Central memory CD8-positive, alpha-beta T cell (primary cell): ENCODE results near the gene WDFY3.
"Not testable (repeated sequence)": the region's sequence is repeated elsewhere in the genome, so short reads cannot be mapped to it uniquely, and the experiment has no call there.

Experiments used
- ATAC-seq: fragments of 150-1000 bp; cut with Tn5 transposase; replicated peaks from 2 replicates; pipeline ENCODE4 v1.10.0; 2022; ENCODE audit warnings: mild to moderate bottlenecking, moderate FRiP score, moderate number of reproducible peaks; ENCODE audit not compliant: poor library complexity, severe bottlenecking; ENCODE audit errors: extremely low read depth
- DNase-seq, 2 donors: peaks; one replicate each; pipeline ENCODE4 v3.0.0; 2021; ENCODE audit warnings: low spot score in 2 of 2
- H3K27ac Mint-ChIP-seq: one replicate; pipeline ENCODE4 v1.8.0; 2022; ENCODE audit warnings: low read depth, mild to moderate bottlenecking, moderate library complexity, mixed read lengths
- H3K27me3 Mint-ChIP-seq: one replicate; pipeline ENCODE4 v1.8.0; 2022; ENCODE audit warnings: mixed read lengths
- H3K36me3 Mint-ChIP-seq: one replicate; pipeline ENCODE4 v1.8.0; 2022; ENCODE audit warnings: mild to moderate bottlenecking, moderate library complexity, mixed read lengths; ENCODE audit not compliant: insufficient read depth
- H3K4me1 Mint-ChIP-seq: one replicate; pipeline ENCODE4 v1.8.0; 2022; ENCODE audit warnings: mixed read lengths
- H3K4me3 Mint-ChIP-seq: one replicate; pipeline ENCODE4 v1.8.0; 2022; ENCODE audit warnings: mild to moderate bottlenecking, moderate library complexity, mixed read lengths
- H3K9me3 Mint-ChIP-seq: one replicate; pipeline ENCODE4 v1.8.0; 2022; ENCODE audit warnings: mixed read lengths

Gene WDFY3

DNA sequence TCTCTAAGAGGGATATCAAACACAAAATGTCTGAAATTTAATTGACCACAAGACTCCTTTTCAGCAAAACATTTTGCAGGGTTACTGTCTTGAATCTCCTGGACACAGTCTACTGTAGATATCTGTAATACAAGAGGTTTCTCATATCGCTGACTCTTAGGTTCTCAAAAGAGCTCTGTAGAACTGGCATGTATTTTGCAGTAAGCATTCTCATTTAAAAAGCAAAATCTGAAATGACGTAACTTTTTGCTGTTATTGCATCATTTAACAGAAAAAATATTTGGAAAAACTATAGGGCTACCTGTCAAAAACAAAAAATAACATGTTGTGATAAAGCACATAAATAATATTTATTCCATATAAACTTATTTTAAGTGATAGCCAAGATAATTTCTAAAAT is 269.3 kb downstream of the WDFY3 start:
- no peak overlapping the region for H3K4me3 Mint-ChIP-seq
- no peaks in the 10 kb centered on the region for H3K4me1 Mint-ChIP-seq
- peaks cover 5% of the 10 kb centered on the region for H3K36me3 Mint-ChIP-seq
- no peaks in the 10 kb centered on the region for H3K27me3 Mint-ChIP-seq
- no peak for ATAC-seq
- no peak for DNase-seq
- H3K27ac Mint-ChIP-seq, result no peak overlapping the region
- no peaks in the 10 kb centered on the region for H3K9me3 Mint-ChIP-seq

DNA sequence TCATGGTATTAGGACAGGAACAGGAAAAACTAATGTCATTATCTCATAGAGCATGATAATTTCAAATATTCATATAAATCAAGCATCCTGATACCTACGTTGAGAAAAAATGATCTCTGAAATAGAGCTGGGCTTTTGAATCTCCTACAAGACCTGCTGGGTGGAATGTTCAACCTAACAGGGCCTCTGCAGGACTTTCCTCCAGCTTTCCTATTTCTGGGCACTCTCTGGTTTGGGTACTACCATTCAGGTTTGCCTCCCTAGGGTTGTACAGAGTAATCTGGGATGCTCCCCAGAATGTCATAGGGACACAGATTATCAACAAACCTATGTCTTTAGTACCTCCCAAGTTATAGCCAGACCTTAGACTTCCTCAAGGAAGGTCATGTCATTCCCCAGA is 274.7 kb downstream of the WDFY3 start:
- Mint-ChIP-seq H3K9me3 (no peaks in the 10 kb centered on the region), H3K27me3 (no peaks in the 10 kb centered on the region), H3K4me3 (no peak overlapping the region), H3K4me1 (no peaks in the 10 kb centered on the region), H3K36me3 (no peaks in the 10 kb centered on the region), H3K27ac (no peak overlapping the region)
- ATAC-seq (no peak), DNase-seq (no peak)

DNA sequence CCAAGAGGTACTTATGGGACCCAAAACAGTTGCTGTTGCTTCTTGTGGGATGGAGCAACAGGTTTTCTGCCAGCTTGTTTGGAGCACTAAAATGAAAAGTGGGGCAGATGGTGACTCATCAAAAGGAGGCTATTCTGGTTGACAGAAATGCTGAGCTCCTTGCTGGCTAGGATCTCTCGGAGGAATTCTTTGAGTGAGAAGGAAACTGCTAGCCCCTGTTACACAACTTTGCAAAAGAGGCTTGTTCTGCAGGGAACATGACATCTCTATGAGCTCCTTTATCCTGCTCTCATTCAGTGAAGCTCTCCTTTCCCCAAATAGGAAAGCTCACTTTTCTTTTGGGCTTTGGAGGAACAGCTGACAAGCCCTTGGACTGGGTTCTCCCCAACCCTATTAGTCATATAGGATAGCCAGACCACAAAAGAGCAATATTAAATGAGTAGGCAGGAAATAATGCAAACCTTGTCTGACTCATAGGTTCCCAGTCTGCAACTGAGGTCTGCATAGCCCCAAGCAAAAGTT is 275.3 kb downstream of the WDFY3 start:
- ATAC-seq (no peak), DNase-seq (no peak)
- H3K4me3 Mint-ChIP-seq, result no peak overlapping the region
- no peaks in the 10 kb centered on the region for H3K4me1 Mint-ChIP-seq
- H3K27me3 Mint-ChIP-seq, result no peaks in the 10 kb centered on the region
- H3K27ac Mint-ChIP-seq, result no peak overlapping the region
- H3K36me3 Mint-ChIP-seq, result no peaks in the 10 kb centered on the region
- H3K9me3 Mint-ChIP-seq, result no peaks in the 10 kb centered on the region

DNA sequence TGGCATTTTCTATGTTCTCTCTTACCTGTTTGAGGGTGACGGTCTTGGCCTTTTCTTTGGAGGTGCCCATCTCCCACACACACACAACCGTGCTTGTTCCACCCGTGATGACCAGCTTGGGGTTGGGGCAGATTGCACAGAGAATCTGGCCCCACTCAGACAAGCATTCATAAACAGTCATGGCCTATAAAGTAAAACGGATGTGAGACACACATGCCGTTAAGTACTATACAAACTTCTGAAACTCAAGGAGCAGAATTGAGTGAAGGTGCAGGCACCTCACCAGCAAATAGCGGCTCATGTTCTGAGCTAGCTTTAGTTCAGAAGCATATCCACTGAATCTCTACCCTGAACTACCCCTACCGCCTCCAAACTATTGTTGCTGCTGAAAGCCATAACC is 276.0 kb downstream of the WDFY3 start:
- DNase-seq (no peak), ATAC-seq (no peak)
- H3K4me1 Mint-ChIP-seq, result no peaks in the 10 kb centered on the region
- H3K36me3 Mint-ChIP-seq, result no peaks in the 10 kb centered on the region
- H3K4me3 Mint-ChIP-seq, result no peak overlapping the region
- no peaks in the 10 kb centered on the region for H3K27me3 Mint-ChIP-seq
- H3K9me3 Mint-ChIP-seq, result no peaks in the 10 kb centered on the region
- no peak overlapping the region for H3K27ac Mint-ChIP-seq

DNA sequence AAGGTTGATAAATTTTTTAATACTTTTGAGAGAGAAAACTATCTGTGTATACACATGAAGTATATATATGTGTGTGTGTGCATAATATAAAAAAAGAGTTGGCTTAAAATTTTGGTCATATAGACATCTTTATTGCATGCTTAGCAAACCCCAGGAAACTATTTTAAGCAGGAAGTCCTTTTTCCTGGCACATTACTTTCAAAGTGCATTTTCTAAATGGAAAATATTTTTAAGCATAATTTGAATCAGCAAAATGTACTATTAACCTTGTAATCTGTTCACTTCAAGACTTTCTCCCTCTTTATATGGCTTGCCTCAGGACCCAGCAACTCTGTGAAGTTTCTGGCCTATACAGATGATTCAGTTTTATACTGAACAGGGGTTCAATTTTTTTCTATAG is 277.3 kb downstream of the WDFY3 start:
- no peak overlapping the region for H3K27ac Mint-ChIP-seq
- no peaks in the 10 kb centered on the region for H3K9me3 Mint-ChIP-seq
- no peak for DNase-seq
- no peak overlapping the region for H3K4me3 Mint-ChIP-seq
- H3K4me1 Mint-ChIP-seq, result no peaks in the 10 kb centered on the region
- no peak for ATAC-seq
- no peaks in the 10 kb centered on the region for H3K27me3 Mint-ChIP-seq
- no peaks in the 10 kb centered on the region for H3K36me3 Mint-ChIP-seq

DNA sequence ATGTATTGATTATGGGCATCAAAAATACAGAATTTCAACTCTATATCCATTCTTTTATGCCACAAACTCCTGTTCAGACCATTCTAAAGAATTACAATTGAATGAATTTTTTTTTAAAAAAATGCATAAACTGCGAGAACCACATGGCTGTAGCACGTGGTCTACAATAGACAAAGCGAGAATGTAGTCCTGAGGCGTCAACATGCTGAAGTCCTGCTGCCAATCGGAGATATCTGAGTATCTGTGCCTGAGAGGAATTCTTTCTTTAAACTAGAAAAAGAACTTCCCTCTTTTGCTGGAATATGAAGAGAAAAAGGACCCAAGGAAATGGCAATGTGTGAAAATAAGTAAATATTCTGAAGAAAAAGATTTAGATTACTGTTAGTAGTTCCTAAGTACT is 277.9 kb downstream of the WDFY3 start:
- H3K27me3 Mint-ChIP-seq, result no peaks in the 10 kb centered on the region
- H3K4me1 Mint-ChIP-seq, result no peaks in the 10 kb centered on the region
- DNase-seq (no peak), ATAC-seq (no peak)
- no peaks in the 10 kb centered on the region for H3K9me3 Mint-ChIP-seq
- H3K4me3 Mint-ChIP-seq, result no peak overlapping the region
- no peaks in the 10 kb centered on the region for H3K36me3 Mint-ChIP-seq
- H3K27ac Mint-ChIP-seq, result no peak overlapping the region

DNA sequence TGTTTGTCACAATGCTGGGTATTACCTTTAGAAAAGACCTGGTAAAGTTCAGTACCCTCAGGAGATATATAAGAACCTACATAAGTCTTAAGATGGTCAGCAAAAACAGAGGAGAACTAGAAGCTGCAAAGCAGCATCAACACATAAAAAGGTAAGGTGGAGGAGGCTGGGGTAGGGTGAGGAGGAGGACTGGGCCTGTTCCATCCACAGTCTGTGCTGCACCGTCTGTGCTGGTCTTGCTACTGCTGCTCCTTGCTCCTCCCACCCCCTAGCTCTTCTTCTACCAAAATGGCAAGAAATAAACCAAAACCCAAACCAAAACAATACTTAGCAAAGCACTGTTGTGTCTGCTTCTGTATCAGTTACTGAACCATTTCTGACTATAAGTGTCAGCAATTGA is 281.4 kb downstream of the WDFY3 start:
- no peak for ATAC-seq

DNA sequence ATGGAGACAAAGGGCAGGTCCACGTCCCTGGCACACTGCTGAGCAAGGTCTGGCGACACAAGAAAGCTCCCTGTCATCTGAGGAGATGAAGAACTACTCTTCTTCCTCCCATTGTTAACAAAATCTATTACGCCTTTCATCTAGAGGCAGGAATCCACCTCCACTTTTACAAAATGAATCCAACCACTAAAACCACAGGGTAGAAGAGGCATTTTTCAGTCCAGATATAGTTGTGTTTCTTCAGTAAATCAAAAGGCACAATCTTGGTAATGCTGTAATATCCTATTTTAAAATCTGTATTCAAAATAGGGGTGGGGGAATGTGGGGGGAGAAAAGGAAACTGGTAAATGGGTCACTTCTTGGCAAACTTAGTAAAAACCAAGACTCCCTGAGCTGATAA is 282.1 kb downstream of the WDFY3 start:
- no peak overlapping the region for H3K27ac Mint-ChIP-seq
- DNase-seq (no peak), ATAC-seq (no peak)
- H3K36me3 Mint-ChIP-seq, result no peaks in the 10 kb centered on the region
- no peaks in the 10 kb centered on the region for H3K9me3 Mint-ChIP-seq
- H3K27me3 Mint-ChIP-seq, result no peaks in the 10 kb centered on the region
- H3K4me3 Mint-ChIP-seq, result no peak overlapping the region
- H3K4me1 Mint-ChIP-seq, result no peaks in the 10 kb centered on the region

More for the DNA sequence above, 281.4 kb downstream of the WDFY3 start:
- H3K27ac Mint-ChIP-seq, result no peak overlapping the region
- no peaks in the 10 kb centered on the region for H3K4me1 Mint-ChIP-seq
- H3K4me3 Mint-ChIP-seq, result no peak overlapping the region
- no peaks in the 10 kb centered on the region for H3K9me3 Mint-ChIP-seq
- H3K36me3 Mint-ChIP-seq, result no peaks in the 10 kb centered on the region
- H3K27me3 Mint-ChIP-seq, result no peaks in the 10 kb centered on the region
- DNase-seq, result no peak

DNA sequence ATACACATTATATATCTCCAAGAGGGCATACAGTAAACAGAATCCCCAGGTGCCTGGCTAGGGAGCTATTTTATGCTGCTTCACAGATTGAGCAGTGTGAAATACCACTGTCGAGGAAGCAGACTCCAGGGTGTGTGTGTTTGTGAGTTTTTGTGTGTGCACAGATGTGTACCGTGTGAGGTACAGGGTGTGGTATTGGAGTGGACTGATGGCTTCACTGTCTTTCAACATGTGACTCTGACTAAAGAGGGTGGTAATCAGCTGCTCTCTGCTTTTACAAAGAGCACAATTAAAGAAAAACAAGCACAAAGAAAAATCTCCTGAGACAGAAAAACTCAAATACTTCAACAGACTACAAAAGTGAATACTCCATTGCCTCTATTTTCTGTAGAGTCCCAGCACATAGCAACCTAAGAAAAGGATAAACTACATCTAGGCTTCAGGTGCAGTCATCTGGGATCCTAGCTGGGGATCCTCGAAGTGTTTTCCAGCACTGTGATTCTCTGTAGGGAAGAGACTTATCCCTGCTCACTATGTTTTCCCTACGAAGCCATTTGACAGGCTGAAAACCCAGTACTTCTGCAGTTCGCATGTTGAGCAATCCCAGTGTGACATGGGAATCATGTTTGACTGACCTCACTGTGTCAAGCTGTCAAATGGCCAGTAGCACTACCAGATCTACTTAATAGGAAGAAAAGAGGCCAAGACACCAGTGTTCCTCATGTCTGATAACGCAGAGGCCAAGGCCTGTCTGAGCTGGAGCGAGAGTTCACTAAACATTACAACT is 283.2 kb downstream of the WDFY3 start:
- Mint-ChIP-seq H3K9me3 (no peaks in the 10 kb centered on the region), H3K27me3 (no peaks in the 10 kb centered on the region), H3K36me3 (no peaks in the 10 kb centered on the region), H3K4me3 (no peak overlapping the region), H3K27ac (no peak overlapping the region), H3K4me1 (no peaks in the 10 kb centered on the region)
- DNase-seq, result no peak
- no peak for ATAC-seq

DNA sequence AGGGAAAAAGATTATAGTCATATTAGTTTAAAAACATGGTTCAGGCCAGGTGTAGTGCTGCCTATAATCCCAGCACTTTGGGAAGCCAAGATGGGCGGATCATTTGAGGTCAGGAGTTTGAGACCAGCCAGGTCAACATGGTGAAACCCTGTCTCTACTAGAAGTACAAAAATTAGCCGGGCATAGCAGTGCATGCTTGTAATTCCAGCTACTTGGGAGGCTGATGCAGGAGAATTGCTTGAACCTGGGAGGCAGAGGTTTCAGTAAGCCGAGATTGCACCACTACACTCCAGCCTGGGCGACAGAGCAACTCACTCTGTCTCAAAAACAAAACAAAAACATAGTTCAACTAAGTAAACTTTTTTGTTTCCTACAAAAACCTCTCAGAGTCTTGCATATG is 283.8 kb downstream of the WDFY3 start:
- not testable (repeated sequence) for H3K9me3 Mint-ChIP-seq, H3K27ac Mint-ChIP-seq, H3K27me3 Mint-ChIP-seq, H3K36me3 Mint-ChIP-seq, ATAC-seq, H3K4me3 Mint-ChIP-seq, H3K4me1 Mint-ChIP-seq, DNase-seq

DNA sequence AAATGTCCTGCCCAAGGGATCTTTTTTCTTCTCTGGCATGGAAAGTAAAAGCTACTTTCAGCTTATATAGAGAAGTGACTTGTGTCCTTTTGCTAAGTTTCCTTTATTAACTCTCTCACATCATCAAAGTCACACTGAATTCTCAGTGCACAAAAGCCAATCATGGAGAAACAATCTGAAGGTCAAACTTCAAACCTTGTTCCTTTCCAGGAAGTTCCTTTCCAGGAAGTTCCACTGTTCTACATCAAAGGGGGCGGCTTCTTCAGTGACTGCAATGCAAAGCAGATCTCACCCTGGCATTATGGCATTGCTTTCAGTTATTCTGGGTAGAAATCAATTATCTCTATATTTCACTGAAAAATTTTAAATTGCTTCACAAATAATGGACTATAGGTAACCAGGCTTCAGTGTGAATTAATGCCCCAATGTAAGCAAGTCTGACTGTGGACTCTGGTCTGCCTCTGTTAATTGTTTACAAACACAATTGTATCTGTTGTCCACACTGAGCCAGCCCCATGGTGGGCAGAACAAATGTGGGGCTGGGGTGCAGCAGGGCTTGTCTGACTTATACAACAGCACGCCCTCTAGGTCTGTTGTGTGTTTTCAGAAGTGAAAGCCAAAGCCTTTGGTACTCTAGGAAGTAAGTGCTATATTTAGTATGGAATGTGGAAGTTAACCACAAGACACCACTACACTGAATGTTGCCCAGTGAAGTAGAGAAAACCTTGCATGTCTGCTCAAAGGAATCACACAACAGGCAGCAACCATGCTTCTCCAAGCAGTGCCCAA is 284.8 kb downstream of the WDFY3 start:
- ATAC-seq (no peak), DNase-seq (no peak)

DNA sequence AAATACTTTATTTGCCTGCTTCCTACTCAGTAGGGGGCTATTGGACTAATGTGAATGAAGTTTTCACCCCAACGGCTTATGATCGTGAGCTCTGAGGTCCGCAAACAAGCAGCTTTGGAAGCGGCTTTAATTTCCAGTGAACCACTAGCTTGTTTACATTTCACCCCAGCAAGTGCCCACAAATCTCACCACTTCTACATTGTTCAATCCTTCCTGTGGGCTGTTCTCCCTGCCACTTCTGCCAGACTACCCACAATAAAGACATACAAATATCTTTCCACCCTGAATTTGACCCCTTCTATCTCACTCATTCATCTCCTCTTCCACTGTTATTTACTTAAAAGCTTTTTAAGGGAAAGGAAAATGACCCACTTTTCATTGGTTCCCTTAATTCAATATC is 285.5 kb downstream of the WDFY3 start:
- H3K4me3 Mint-ChIP-seq, result no peak overlapping the region

More for the DNA sequence above, 284.8 kb downstream of the WDFY3 start:
- H3K4me1 Mint-ChIP-seq, result no peaks in the 10 kb centered on the region
- no peak overlapping the region for H3K4me3 Mint-ChIP-seq
- no peak overlapping the region for H3K27ac Mint-ChIP-seq
- peaks cover 3% of the 10 kb centered on the region for H3K36me3 Mint-ChIP-seq
- no peaks in the 10 kb centered on the region for H3K27me3 Mint-ChIP-seq
- H3K9me3 Mint-ChIP-seq, result no peaks in the 10 kb centered on the region

More for the DNA sequence above, 285.5 kb downstream of the WDFY3 start:
- Mint-ChIP-seq H3K36me3 (peaks cover 3% of the 10 kb centered on the region), H3K27ac (no peak overlapping the region), H3K27me3 (no peaks in the 10 kb centered on the region), H3K9me3 (no peaks in the 10 kb centered on the region), H3K4me1 (no peaks in the 10 kb centered on the region)
- ATAC-seq, result no peak
- no peak for DNase-seq
